ENCODE results near the gene PICALM. TPM values are rescaled to one million over a fixed set of nuclear protein-coding genes. Genes with fewer than 3 reads are reported as not detected.
"Not testable (repeated sequence)": the region's sequence is repeated elsewhere in the genome, so short reads cannot be mapped to it uniquely, and the experiment has no call there.

The PICALM gene
- total RNA-seq, 4 donors from 2014 or later: 237 to 286 (median 263) TPM

- no peak overlapping the region for H3K27ac ChIP-seq
- H3K9me3 ChIP-seq: no peaks in the 10 kb centered on the region
- 53 to 60% methylated on average over 1 to 8 of the region's 47 CpGs for WGBS, 2 donors (ENCODE audit: low coverage in 1 of 2)
- peaks cover 6% of the 10 kb centered on the region for H3K27me3 ChIP-seq
- H3K4me3 ChIP-seq: peak overlapping the region in 1 of 2 donors; percentile 33
- TF ChIP-seq POLR2AphosphoS5 (IDR thresholded peaks at IDR 0.05) (no peak), CTCF (IDR thresholded peaks at IDR 0.05) (peak in 1 of 4 experiments; percentile 7)
- H3K4me1 ChIP-seq: no peaks in the 10 kb centered on the region
- H3K36me3 ChIP-seq: no peaks in the 10 kb centered on the region
- ATAC-seq: no peak
Measured at GRCh38 chr11:85934596-85935169, 134.2 kb downstream of the PICALM start.

GRCh38 chr11:85930879-85931366 lies 138.0 kb downstream of the PICALM start:
- H3K36me3 ChIP-seq: no peaks in the 10 kb centered on the region
- H3K9me3 ChIP-seq: peaks cover 0 to 8% (median 0%) of the 10 kb centered on the region in 3 donors
- WGBS, 2 donors (ENCODE audit: low coverage in 1 of 2): 89 to 90% methylated on average over 2 to 11 of the region's 11 CpGs
- TF ChIP-seq CTCF (IDR thresholded peaks at IDR 0.05): no peak
- TF ChIP-seq POLR2A (IDR thresholded peaks at IDR 0.05): no peak
- no peak for TF ChIP-seq EP300 (IDR thresholded peaks at IDR 0.05)
- no peak for TF ChIP-seq POLR2AphosphoS5 (IDR thresholded peaks at IDR 0.05)
- H3K4me3 ChIP-seq: no peak overlapping the region
- H3K4me1 ChIP-seq: no peaks in the 10 kb centered on the region
- ATAC-seq: no peak
- no peak overlapping the region for H3K27ac ChIP-seq
- peaks cover 6% of the 10 kb centered on the region for H3K27me3 ChIP-seq

GRCh38 chr11:85926653-85927214 lies 142.2 kb downstream of the PICALM start:
- not testable (repeated sequence) for H3K4me3 ChIP-seq, ATAC-seq, H3K9me3 ChIP-seq, H3K4me1 ChIP-seq, H3K36me3 ChIP-seq, H3K27ac ChIP-seq
- WGBS, 2 donors (ENCODE audit: low coverage in 1 of 2): 66 to 80% methylated on average over 1 to 2 of the region's 2 CpGs
- H3K27me3 ChIP-seq: peaks cover 18% of the 10 kb centered on the region

GRCh38 chr11:85923455-85923854 lies 145.4 kb downstream of the PICALM start:
- no peak for ATAC-seq
- Histone ChIP-seq H3K4me1 (no peaks in the 10 kb centered on the region), H3K9me3 (no peaks in the 10 kb centered on the region), H3K4me3 (no peak overlapping the region), H3K36me3 (no peaks in the 10 kb centered on the region), H3K27ac (no peak overlapping the region), H3K27me3 (peaks cover 18% of the 10 kb centered on the region)
- 75 to 85% methylated on average over 1 of the region's 1 CpG for WGBS, 2 donors (ENCODE audit: low coverage in 1 of 2)
- no peak for TF ChIP-seq CTCF (IDR thresholded peaks at IDR 0.05)
- TF ChIP-seq POLR2AphosphoS5 (IDR thresholded peaks at IDR 0.05): no peak
- TF ChIP-seq POLR2A (IDR thresholded peaks at IDR 0.05): no peak
- no peak for TF ChIP-seq EP300 (IDR thresholded peaks at IDR 0.05)

GRCh38 chr11:85922367-85922766 lies 146.5 kb downstream of the PICALM start:
- 100% methylated on average over 1 of the region's 1 CpG for WGBS, 2 donors (ENCODE audit: low coverage in 1 of 2)
- Histone ChIP-seq H3K4me1 (no peaks in the 10 kb centered on the region), H3K27ac (no peak overlapping the region), H3K9me3 (no peaks in the 10 kb centered on the region), H3K36me3 (no peaks in the 10 kb centered on the region), H3K27me3 (peaks cover 18% of the 10 kb centered on the region), H3K4me3 (no peak overlapping the region)
- ATAC-seq: no peak
- TF ChIP-seq POLR2A (IDR thresholded peaks at IDR 0.05): no peak
- TF ChIP-seq EP300 (IDR thresholded peaks at IDR 0.05): no peak
- TF ChIP-seq CTCF (IDR thresholded peaks at IDR 0.05): no peak

Data from gastroesophageal sphincter (tissue), 4 donors.